GM12801 (cell line): ENCODE results near the gene IFNGR1.

Source experiments
- TF ChIP-seq, protein P1 (sequence below): IDR thresholded peaks from one replicate; pipeline ENCODE4 v1.5.1; 2011; ENCODE audit warnings: control low read depth; ENCODE audit not compliant: insufficient read length; ENCODE audit errors: extremely low read depth

Gene IFNGR1

DNA sequence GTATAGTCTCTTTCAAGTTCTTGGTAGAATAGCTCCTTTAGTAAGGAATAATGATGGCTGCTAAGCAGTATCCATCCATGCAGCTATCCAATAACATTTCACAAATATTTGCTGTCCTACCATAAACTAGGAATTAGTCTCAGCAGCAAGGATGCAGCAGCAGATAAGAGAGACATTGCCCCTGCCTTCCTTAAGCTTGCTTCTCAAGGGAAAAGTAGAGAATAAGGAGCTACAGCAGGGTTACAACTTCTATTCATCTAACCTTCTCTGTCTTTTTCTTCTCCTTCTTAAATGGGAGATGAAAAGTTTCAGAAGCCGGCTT, 48.2 kb downstream of the IFNGR1 start:
- TF ChIP-seq, protein P1, sequence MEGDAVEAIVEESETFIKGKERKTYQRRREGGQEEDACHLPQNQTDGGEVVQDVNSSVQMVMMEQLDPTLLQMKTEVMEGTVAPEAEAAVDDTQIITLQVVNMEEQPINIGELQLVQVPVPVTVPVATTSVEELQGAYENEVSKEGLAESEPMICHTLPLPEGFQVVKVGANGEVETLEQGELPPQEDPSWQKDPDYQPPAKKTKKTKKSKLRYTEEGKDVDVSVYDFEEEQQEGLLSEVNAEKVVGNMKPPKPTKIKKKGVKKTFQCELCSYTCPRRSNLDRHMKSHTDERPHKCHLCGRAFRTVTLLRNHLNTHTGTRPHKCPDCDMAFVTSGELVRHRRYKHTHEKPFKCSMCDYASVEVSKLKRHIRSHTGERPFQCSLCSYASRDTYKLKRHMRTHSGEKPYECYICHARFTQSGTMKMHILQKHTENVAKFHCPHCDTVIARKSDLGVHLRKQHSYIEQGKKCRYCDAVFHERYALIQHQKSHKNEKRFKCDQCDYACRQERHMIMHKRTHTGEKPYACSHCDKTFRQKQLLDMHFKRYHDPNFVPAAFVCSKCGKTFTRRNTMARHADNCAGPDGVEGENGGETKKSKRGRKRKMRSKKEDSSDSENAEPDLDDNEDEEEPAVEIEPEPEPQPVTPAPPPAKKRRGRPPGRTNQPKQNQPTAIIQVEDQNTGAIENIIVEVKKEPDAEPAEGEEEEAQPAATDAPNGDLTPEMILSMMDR: no peak

DNA sequence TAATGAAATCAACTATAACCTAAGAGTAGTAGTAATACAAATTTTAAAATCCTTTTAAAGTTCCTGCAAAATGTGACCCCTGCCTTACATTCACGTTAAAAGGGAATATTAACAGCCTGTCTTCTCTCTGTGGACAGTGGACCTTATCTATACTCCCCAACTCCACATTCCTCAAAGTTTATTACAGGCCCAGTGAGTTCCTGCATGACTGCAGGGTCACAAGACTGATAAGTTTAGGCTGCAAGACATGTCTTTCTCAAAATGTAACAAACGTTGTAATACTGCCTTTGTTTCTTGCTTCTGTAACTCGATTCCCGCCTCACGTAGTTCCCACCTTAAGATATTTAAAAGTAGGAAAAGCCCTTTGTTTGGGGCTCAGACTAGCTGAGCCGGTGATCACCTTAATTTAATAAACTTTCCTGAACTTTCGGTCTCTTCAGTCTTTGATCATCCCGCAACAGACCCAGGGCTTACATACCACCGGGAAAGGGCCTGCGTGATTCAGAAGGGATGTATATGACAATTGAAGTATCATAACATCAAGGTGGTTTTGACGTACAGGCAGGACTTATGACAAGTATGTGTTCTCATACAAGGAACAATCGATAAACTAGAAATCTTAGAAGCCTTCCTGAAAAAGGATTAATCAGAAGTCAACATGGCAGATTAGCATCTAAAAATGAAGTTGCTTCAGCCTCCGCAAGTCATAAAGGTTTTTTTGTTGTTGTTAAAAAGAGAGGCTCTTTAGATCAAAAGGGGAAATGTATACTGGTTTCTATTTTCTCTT, 48.7 kb downstream of the IFNGR1 start:
- TF ChIP-seq, protein P1: no peak

DNA sequence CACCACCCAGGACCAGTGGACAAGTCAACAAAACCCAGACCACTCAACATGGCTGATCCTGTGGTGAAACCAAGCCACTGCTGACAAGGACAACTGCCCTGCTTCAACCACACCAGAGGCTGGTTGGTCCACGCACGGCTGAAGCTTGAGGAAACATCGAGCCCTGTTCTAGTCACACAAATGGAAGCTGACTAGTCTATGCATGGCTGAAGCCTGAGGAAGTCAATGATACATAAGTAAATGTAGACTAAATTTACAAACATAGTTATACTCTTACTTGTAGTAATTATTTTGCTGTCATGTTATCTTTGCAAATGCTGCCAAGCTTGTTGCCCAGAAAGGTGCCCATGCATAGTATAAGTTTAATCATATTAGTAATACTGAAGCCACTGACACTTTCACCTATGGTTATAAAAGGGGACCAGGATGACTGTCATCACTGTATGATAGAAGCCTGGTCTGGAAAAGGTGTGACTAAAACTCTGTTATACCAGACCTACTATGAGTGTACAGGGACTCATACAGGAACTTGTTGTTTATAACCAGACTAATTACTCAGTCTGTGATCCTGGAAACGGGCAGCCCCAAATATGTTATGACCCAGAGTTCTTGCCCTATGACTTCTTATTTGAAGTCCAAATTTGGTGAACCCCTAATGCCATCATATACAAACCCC, 51.3 kb downstream of the IFNGR1 start:
- TF ChIP-seq, protein P1: no peak

DNA sequence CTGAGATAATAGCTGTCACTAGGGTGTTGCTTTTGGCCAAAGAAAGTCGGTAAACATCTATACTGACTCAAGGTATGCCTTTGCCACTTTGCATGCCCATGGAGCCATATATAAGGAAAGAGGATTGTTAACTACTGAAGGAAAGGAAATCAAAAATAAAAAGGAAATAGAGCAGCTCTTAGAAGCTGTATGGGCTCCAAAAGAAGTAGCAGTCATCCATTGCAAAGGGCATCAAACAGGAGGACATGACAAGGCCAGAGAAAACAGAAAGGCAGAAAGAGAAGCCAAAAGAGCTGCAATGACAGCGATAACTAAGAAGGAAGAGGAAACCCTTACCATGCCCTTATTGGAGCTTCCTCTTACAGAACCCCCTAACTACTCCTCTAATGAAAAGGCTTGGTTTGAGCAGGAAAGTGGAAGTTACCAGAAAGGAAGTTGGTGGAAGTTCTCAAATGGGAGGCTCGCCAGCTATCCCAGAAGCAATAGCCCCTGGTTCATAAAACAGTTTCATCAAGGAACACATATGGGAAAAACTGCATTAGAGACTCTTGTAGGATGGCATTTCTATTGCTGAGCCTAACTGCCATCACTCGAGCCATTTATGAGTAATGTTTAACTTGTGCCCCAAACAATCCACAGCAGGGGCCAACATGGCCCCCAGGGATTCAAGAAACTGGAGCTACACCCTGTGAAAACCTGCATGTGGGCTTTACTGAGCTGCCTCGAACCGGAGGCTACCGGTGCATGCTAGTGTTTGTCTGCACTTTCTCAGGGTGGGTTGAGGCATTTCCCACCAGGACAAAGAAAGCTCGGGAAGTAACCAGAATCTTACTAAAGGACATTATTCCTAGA, 52.7 kb downstream of the IFNGR1 start:
- TF ChIP-seq, protein P1: no peak

DNA sequence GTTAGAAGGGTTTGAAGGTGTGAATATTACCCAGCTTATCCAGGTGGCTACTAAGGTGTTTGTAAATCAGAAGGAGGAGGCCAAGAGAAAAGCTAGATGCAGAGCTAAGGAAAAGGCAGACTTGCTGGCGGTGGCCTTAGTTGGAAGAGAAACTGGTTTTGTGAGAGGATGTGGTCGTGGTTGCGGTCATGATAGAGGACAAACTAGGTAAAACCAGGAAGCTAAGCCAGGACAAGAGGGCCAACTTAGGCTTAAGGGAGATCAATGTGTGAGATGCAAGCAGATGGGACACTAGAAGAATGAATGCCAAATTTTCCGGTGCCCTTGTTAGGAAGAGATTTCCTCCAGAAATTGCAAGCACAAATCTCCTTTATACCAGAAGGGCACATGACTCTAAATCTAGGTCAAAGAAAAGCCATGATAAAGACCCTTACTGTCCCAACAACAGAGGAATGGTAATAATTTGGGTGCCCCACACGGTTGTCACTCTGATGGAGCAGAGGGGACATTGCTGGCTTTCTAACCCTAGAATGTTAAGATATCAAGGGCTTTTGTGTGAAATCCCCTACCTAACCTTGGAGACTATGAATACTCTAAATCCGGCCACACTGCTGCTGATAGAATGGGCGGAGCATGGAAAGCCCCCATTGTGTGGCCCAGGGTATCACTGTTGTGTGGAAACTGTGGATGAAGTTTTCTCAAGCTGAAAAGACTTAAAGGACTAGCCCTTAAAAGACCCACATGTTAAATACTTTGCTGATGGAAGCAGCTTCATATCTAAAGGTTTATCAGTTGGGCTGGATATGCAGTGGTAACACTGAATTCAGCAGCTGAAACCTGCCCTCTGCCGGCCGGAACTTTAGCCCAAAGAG, 53.6 kb downstream of the IFNGR1 start:
- TF ChIP-seq, protein P1: no peak

DNA sequence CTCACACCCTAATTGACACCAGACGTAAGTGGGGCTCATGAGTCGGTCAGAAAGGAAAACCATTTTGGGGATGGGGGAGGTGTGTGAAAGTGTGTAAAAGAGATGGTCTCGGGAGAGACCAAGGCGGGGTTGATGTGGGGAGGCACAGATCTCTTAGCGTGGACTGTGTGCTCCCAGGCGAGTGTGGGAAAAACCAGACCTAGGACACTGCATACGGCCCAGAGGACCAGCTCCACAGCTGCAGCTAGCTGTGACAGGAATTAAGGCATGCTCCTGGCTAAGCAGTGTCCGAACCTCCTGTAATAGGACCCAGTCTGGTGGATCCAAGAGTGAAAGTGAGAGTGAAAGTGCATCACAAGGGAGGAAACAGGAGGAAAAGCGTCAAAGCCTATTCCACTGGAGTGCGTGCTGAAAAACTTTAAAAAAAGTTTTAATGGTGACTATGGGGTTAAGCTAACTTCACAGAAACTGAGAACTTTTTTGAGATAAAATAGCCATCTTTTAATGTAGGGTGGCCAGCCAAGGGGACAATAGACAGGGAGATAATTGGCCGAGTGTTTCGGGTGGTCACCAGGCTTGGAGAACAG, 55.4 kb downstream of the IFNGR1 start:
- TF ChIP-seq, protein P1: no peak
